ENCODE data around the gene MAML1.
"Not testable (repeated sequence)": the region's sequence is repeated elsewhere in the genome, so short reads cannot be mapped to it uniquely, and the experiment has no call there.

MAML1 gene

DNA sequence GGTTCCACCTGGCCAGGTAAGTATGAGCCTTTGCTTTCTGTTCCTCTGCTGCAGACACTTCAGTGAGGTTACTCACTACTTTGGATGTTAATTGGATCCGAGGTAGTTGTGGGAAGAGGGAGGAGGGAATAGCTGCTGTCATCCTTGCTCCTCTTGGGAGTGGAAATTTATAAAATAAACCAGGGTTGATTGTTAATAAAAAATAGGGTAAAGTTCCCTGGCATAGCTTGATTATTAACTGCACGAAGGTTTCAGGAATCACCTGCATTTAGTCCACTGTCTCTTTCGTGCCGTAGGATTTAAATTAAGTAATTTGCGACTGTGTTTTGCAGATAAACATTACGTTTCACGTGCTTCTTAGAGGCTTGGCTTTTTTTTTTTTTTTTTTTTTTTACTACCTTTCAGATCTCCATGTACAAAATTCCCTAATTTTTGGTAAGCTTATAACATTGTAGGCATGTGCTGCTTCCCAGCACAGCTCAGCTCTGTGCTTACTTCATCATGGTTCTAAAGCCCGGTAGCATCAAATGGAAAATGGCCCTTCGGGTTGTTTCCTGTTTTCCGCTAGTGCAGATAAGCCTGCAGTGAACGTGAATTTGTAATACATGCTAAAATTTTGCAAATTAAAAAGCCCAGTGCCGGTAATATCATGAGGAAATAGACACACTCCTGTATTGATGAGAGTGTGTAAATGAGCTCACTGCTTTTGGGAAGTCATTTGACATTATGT is 34.3 kb downstream of the MAML1 start:
- no peak for DNase-seq (ENCODE audit: low read depth in 4 of 4, low spot score in 1 of 4)

DNA sequence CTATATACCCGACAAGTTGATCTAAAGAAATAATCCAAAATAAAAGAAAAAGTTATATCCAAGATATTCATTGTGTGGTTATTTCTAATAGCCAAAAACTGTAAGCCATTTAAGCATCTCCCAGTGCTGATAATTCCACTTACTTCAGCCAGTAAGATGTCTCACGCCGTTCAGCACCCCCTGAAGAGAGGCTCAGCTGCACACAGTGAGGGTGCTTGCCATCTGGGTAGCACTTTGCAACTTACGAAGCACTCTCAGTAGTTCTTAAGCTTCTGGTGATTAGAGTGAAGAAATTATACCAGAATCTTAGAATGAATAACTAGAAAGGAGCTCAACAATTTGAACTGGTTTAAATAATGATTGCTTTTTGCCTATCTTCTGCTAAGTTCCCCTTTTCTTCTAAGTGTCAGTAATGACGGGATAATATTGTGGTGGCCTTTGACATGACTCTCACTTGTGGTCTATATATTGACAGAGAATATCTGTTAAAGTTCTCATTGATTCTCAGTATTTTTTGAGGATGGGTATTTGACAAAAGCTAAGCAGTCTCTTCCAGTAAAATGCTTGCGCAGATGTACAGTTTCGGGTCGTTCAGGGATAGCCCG is 35.0 kb downstream of the MAML1 start:
- no peak for DNase-seq (ENCODE audit: low read depth in 4 of 4, low spot score in 1 of 4)

DNA sequence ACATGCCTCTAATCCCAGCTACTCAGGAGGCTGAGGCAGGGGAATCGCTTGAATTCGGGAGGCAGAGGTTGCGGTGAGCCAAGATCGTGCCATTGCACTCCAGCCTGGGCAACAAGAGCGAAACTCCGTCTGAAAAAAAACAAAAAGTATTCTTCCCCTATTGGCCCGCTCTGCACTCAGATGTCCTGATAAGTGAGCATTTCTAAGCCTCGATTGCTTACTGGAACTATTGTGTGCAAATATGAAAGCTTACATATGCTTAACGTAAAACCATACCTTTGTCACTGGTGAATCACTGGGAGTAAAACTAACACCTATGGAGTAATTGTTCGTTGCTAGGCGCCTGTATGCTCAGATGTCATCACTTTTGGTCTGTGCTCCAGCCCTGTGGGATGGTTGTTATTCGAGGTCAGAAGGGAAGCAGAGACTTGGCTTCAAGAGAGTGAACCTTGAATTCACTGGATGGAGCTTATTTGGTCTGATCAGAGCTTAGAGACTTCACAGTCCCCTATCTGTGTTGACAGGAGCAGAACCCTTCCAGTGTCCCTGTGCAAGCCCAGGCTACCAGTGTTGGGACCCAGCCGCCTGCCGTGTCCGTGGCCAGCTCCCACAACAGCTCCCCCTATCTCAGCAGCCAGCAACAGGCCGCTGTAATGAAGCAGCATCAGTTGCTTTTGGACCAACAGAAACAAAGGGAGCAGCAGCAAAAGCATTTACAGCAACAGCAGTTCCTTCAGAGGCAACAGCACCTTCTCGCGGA is 35.9 kb downstream of the MAML1 start:
- DNase-seq (ENCODE audit: low read depth in 4 of 4, low spot score in 1 of 4), result no peak

DNA sequence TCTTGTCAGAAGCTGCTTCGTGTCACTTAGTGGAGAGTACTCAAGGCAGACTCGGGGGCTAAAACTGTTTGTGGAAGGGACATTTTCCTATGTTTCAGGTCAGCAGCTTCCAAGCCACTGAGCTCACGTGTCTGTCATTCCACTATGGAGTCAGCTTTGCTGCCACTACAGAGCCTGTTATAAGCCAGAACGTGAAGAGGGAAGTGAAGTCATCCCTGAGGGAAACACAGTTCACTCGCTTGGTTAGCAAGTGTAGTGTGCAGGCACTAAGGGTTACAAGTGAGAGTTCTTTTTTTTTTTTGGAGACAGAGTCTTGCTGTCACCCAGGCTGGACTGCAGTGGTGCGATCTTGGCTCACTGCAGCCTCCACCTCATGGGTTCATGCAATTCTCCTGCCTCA is 36.6 kb downstream of the MAML1 start:
- DNase-seq (ENCODE audit: low read depth in 4 of 4, low spot score in 1 of 4), result no peak

DNA sequence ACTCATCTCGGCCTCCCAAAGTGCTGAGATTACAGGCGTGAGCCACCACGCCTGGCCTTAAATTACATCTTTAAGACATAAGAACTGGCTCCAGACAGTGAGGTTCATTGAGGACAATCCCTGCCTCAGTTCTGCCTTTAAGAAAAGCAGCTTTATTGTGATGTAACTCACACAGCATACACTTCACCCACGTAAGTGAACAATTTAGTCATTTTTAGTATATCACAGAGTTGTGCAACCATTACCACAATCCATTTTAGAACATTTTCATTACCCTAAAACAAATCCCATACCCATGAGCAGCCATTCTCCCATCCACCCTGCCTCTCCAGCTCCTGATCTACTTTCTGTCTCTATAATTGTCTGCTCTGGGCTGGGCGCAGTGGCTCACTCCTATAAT is 37.2 kb downstream of the MAML1 start:
- DNase-seq (ENCODE audit: low read depth in 4 of 4, low spot score in 1 of 4), result no peak

DNA sequence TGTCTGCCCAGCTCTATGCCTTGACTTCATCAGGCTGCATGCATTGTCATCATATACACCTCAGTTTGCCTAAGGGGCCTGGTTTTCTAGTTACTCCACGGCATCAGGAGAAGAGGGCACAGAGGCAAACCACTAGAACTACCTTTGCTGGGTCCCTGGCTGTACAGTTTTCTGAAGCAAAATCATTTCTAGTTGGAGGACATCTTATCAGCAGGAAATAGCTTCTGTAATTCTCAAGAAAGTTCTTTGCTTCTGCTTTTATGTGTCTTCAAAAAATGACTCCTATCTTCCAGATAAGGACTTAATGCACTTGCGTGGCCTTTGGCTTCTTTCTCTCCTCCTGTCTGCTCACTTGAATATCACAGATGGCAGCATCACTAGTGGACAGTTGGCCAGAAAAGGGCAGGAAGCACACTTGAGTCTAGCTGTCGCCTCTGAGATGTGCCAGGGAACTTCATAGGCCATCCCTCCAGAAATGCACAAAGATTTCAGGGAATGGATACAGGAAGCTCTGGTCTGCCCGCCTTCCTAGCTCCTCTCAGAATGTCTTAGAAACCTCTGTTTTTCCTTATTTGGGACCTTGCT is 38.8 kb downstream of the MAML1 start:
- no peak for DNase-seq (ENCODE audit: low read depth in 4 of 4, low spot score in 1 of 4)

DNA sequence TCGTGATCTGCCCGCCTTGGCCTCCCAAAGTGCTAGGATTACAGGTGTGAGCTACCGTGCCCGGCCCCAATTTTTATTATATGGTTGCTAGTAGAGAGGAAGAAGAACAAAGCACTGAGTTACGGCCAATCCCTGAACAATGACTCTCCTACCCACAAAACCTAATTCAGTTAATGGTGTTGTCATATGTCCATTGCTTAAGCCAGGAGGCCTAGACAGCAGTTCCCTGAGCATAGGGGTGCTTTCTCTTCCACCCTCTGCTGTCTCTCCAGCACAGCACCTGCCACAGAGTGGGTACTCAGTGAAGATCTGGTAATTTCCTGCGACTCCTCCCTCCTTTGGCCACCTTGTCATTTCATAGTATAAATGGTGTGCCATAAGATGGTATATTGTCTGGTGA is 39.7 kb downstream of the MAML1 start:
- DNase-seq (ENCODE audit: low read depth in 4 of 4, low spot score in 1 of 4), result no peak

DNA sequence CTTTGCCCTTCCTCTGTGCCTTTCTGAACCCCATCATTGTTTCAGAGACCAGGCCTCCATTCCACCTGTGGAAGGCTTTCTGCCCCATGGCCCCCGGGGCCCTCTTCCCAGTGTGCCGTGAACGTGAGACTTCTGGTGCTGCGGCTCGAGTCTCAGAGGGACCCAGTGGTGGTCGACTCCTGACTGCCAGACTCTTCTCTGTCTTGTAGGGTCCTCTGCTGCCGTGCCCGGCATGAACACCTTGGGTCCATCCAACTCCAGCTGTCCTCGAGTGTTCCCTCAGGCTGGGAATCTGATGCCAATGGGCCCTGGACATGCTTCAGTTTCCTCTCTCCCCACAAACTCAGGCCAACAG is 41.0 kb downstream of the MAML1 start:
- DNase-seq (ENCODE audit: low read depth in 4 of 4, low spot score in 1 of 4), result no peak

DNA sequence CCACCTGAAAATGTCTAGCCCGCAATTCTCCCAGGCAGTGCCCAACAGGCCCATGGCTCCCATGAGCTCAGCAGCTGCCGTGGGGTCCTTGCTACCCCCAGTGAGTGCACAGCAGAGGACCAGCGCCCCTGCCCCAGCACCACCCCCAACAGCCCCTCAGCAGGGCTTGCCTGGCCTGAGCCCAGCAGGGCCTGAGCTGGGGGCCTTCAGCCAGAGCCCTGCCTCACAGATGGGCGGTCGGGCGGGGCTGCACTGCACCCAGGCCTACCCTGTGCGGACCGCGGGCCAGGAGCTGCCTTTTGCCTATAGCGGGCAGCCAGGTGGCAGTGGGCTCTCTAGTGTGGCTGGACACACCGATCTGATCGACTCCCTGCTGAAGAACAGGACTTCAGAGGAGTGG is 41.8 kb downstream of the MAML1 start:
- no peak for DNase-seq (ENCODE audit: low read depth in 4 of 4, low spot score in 1 of 4)

DNA sequence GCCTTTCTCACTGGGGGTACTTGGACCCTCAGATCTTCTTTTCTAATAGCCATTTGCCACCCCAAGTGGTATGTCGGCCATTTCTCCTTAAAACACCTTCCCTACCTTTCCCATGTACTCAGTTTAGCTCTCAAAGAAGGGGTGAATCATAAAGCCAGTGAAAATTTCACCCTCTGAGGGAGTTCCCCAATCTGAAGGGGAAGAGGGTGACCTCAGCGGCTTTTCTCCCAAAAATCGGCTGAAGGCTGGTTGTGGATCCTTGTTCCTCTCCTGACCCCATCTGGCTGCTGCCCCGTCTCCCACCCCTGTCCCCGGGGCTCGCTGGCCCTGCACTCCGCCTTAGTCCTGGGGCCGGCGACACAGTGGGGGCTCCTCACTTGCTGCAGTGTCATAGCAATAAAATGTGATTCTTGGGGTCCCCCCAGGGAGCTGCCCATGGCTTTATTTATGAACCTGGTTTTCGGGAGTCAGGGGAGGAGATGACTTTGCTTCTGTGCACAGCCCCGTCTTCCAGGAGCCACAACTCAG is 43.9 kb downstream of the MAML1 start:
- no peak for DNase-seq (ENCODE audit: low read depth in 4 of 4, low spot score in 1 of 4)

DNA sequence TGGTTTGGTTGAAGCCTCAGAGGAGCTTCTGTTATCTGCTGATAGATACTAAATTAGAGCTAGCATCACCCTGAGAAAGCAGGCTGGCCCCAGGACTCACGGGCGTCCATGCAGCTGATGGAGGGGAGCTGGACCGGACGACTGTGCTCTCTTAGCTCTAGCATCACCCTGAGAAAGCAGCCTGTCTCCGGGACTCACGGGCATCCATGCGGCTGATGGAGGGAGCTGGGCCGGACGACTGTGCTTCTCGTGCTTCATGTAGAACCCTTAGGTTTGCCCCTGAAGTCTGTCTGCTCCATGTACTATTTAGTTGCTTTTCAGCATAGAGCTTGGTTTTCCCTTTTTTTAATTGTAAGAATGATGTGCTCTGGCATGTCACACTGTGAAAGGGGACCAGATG is 44.8 kb downstream of the MAML1 start:
- DNase-seq (ENCODE audit: low read depth in 4 of 4, low spot score in 1 of 4), result no peak

DNA sequence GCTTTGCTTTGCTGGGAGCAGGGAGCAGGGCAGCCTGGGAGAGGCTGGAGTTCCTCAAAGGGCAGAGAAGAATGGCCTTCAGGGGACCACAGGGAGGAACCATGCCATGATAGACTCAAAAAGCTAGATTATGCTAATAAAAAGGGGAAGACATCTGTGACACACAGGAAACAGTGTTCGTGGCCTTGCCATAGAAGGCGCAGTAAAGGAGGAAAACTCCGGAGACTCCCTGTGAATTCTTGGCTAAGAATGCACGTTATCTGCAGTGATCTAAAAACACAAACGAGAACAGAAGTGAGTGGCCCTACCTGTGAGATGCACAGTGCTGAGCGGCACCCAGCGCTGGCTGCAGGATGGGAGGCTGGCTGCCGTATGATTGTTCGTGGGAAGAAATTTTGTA is 45.3 kb downstream of the MAML1 start:
- no peak for DNase-seq (ENCODE audit: low read depth in 4 of 4, low spot score in 1 of 4)

DNA sequence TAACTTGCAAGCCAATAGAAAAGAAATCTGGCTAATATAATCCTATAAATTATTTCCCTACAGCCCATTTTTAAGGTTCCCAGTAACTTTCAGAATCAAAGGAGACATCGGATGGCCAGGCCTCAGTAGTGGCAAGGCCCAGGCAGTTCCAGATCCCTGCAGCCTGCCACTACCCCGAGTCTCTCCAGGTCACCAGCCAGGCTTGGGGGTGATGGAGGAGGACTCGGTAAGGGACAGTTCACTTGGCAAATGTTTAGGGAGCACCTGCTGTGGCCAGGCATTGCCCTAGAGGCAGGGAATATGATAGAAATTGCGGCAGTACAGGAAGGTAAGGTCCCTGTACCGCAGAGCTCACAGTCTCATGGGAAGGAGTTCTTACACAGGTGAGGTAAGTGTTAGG is 46.0 kb downstream of the MAML1 start:
- no peak for DNase-seq (ENCODE audit: low read depth in 4 of 4, low spot score in 1 of 4)

DNA sequence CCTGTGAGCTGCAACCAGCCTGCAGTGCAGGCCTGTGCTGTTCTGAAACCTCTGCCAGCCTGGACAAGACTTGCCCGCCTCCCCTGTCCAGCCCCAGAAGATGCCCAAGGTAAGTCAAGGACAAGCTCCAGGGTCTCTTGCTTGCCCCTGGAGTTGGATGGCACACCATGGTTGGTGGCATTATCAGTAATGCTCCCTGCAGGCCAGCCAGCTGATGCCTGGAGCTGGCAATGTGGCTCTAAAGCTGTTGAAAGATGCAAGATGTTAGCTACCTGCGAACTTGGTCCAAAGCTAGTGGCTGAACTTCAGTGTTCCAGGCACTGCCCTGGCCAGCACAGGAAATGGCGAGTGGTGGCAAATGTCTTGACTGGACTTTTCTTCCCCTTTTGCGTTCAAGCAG is 47.2 kb downstream of the MAML1 start:
- no peak for DNase-seq (ENCODE audit: low read depth in 4 of 4, low spot score in 1 of 4)

DNA sequence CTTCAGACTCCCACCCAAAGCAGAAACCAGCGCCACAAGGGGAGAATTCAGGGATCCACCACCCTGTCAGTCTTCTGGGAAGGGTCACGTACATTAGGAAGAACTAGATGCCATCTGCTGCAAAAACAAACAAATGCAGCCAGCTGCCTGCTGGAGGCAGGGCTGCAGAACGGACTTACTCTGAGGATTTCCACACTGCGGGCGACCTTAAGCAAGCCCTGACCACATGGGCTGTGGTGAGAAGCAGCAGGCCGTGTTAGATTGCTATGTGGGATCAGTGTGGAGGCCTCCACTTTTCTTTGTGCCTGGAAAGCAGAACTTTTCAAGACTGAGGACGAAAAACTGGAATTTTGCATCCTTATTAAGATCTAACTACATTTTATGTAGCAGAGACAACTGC is 47.7 kb downstream of the MAML1 start:
- DNase-seq (ENCODE audit: low read depth in 4 of 4, low spot score in 1 of 4), result no peak

DNA sequence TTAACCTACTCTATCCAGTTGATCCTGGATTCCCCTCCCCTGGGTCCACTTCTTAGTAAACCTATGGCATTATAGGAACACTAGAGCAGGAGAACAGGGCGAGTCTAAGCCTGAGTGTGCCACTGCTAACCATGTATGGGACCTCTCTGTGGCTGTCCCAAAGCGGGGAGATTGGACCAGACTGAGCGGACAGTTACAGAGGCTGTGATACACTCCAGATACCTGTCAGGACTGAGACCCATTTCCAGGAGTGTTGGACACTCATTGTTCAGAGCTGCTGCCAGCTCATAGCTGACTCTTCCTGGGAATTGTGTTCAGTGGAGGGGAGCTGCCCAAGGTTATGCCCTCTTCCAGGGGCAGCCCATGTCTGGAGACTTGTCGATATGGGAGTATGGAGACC is 49.2 kb downstream of the MAML1 start:
- DNase-seq (ENCODE audit: low read depth in 4 of 4, low spot score in 1 of 4), result no peak

DNA sequence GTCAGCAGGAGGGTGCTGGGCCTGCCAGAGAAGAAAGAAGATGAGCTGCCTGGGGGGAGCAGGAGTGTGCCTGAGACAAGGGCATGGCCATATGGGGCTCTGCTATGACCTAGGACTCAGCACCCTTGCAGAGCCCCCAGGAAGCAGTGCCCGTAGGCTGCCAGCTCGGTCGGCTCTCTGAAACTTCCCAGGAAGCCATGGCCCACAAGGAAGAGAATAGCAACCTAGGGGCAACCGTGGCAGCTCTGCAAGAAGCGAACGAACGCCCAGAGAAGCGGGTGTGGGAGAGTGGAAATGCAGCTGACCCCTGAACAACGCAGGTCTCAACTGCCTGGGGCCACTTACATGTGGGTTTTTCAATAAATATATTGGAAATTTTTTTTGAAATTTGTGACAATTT is 50.5 kb downstream of the MAML1 start:
- DNase-seq (ENCODE audit: low read depth in 4 of 4, low spot score in 1 of 4), result no peak

DNA sequence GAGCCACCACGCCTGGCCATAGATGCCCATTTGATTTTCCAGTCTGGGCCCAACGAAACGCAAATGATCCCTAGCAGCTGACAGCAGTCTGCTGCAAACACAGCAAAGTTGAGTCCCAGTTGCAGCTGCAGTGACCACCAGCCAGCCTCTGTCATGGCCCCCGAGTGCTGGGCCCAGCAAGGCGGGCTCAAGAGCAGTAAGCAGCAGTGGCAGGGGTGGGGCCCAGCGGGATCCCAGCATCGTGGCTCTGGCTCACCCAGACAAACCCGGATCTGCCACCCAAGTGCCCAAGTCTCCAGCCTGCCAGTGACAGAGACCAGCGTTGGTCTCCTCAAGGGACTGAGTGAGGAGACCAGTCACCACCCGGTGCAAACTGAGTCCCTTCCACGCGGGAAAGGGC is 54.2 kb downstream of the MAML1 start:
- no peak for DNase-seq (ENCODE audit: low read depth in 4 of 4, low spot score in 1 of 4)

DNA sequence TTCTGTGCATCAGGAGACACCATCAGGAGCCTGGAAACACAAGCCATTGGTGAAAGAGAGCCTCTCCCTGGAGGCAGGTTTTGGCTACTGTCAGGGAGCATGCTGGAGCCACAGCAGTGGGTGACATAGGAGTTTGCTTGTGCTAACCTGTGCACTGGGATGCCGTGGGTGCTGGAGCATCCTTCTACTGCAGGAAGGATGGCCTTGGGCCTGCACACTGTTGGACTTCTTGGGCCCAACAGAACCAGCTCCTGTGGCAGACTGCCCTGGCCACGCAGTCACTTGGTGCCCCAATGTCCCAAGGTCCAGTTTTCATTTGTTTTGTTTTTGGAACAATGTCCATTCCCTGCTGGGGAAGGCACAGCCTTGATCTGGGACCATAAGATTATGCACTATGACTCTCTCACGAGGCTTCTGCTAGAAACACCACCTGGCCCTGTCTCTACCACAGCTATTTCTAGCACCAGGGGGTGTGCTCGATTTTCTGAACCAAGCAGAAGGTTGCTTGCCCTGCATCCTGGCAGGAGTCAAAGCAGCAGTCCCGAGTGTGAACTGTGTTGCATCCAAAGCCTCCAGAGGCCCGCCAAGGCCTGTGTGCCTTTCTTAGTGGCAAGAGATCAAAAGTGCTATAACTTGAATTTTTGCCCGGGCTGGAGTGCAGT is 55.7 kb downstream of the MAML1 start:
- no peak for DNase-seq (ENCODE audit: low read depth in 4 of 4, low spot score in 1 of 4)

DNA sequence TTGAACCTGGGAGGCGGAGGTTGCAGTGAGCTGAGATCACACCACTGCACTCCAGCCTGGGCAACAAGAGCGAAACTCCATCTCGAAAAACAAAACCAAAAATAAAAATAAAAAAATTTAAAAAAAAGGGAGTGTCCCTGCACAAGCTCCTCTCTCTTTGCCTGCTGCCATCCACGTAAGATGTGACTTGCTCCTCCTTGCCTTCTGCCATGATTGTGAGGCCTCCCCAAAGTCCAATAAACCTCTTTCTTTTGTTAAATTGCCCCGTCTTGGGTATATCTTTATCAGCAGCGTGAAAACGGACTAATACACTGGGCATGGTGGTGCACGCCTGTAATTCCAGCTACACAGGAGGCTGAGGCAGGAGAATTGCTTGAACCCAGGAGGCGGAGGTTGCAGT is 56.7 kb downstream of the MAML1 start:
- DNase-seq (ENCODE audit: low read depth in 4 of 4, low spot score in 1 of 4), result not testable (repeated sequence)

DNA sequence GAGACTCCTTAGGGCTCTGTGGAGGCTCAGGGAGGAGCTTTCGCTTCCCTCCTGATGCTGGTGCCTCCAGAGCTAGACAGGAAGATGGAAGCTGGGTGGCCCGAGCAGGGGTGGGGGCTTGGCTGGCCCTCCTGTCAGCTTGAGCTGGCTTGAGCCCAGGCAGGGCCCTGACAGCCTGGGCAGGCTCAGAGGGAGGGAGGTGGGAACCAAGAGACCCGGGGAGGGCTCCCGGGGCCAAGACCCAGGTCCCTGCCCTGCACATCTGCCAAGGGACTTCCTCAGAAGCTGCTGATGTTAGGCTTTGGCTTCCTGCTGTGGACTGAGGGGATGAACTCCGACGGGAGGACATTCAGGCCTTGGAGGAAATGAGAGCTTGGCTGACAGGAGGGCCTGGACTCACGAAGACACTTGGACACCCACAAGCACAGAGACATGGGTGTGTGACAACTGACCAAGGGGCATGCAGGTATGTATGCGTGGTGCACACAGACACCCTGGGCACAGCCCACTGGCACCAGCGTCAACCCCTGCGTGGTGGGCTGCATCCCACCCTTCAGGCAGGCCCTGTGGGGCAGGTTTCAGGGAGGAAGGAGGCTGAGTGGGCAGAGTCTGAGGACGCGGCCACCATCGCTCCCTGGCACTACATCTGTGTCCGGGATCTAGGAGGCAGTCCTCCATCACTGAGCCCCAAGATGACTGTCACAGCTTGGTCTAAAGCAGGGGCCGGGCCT is 59.4 kb downstream of the MAML1 start:
- no peak for DNase-seq (ENCODE audit: low read depth in 4 of 4, low spot score in 1 of 4)

Data from stimulated activated CD4-positive, alpha-beta T cell treated with anti-CD3 and anti-CD28 coated beads, Interleukin-1b, Interleukin-23, amount 100 ng/mL, for 24 hours (primary cell).